HG03097 (cell line): ENCODE results near the gene PLEKHA1.

Experiments
- ATAC-seq: cut with Tn5 transposase; IDR thresholded peaks from one replicate; pipeline ENCODE4 v1.9.1; 2021; ENCODE audit not compliant: unreplicated experiment, low FRiP score

PLEKHA1 gene

GRCh38 chr10:122459561-122460273, 85.2 kb downstream of the PLEKHA1 start:
- ATAC-seq = no peak

GRCh38 chr10:122460891-122461293, 86.4 kb downstream of the PLEKHA1 start:
- no peak for ATAC-seq

DNA sequence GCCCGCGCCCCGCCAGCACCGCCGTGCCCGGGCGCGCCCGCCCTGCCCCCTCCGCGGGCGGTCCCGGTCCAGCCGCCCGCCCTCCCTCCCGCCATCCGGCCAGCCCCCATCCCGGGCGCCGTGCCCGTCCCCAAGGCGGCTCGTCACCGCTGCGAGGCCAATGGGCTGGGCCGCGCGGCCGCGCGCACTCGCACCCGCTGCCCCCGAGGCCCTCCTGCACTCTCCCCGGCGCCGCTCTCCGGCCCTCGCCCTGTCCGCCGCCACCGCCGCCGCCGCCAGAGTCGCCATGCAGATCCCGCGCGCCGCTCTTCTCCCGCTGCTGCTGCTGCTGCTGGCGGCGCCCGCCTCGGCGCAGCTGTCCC, 86.8 kb downstream of the PLEKHA1 start, which contains the start of gene HTRA1:
Gene HTRA1 (plus strand): TSS at position 187 of the 362 bp plus-strand sequence. CDS start 100 bp downstream, at position 287.
- no peak for ATAC-seq

DNA sequence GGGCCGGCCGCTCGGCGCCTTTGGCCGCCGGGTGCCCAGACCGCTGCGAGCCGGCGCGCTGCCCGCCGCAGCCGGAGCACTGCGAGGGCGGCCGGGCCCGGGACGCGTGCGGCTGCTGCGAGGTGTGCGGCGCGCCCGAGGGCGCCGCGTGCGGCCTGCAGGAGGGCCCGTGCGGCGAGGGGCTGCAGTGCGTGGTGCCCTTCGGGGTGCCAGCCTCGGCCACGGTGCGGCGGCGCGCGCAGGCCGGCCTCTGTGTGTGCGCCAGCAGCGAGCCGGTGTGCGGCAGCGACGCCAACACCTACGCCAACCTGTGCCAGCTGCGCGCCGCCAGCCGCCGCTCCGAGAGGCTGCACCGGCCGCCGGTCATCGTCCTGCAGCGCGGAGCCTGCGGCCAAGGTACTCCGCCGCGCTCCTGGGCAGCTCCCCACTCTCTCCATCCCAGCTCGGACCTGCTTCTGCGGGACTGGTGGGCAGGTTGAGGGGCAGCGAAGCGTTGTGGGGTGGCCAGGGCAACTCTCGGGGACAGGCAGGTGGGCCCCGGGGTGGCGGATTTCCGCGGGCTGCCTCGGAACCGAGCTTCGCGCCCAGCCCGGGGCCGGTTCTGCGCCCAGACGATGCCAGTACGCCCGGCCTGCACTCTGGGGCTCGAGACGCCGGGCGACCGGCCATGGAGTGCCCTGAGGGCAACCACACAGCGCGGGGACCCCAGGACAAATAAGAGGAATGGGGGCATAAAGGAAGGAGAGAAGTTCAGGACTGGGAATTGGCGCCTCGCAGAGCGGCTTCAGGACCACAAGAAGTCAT, 87.4 kb downstream of the PLEKHA1 start:
- no peak for ATAC-seq

DNA sequence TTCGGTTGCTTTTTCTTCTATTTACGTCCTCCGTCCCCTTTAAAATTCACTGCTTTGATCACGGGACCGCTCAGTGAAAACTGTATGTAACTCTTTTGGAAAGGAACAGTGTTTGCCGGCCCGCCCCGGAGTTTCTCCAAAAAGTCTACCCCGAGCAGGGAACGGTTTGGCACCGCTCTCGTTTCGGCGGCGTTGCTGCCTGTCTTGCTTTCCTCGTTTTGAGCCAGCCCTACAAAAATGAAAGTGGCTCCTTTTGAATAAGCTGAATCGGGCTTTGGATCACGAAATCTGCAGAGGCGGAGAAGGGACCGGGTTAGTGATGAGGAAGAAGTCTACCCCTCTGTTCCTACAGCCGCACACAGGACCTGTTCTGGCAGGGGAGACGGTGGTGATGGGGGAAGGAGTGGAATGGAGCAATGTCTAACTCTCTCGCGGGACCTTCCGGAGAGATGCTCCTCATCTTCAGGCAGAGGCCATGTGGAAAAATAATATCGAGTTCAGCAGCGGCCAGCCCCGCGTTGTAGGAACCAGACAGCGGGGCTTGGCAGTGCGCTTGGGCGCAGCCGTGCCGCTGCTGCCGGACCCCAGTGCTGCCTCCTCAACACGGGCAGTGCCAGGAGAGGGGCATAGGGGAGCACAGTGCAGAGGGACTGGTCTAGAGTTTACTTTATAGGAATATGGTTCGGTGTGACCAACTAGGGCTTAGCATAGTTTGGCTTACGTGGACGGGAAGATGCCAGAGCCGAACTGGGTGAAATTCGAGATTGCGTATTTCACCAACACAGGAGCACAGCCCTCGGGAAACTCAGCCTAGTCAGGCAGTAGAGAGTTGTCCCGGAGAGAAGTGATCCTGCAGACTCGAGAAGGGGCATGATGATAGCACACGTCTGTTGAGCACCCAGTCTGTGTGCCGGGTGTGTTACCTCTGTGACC, 88.3 kb downstream of the PLEKHA1 start:
- ATAC-seq = no peak

DNA sequence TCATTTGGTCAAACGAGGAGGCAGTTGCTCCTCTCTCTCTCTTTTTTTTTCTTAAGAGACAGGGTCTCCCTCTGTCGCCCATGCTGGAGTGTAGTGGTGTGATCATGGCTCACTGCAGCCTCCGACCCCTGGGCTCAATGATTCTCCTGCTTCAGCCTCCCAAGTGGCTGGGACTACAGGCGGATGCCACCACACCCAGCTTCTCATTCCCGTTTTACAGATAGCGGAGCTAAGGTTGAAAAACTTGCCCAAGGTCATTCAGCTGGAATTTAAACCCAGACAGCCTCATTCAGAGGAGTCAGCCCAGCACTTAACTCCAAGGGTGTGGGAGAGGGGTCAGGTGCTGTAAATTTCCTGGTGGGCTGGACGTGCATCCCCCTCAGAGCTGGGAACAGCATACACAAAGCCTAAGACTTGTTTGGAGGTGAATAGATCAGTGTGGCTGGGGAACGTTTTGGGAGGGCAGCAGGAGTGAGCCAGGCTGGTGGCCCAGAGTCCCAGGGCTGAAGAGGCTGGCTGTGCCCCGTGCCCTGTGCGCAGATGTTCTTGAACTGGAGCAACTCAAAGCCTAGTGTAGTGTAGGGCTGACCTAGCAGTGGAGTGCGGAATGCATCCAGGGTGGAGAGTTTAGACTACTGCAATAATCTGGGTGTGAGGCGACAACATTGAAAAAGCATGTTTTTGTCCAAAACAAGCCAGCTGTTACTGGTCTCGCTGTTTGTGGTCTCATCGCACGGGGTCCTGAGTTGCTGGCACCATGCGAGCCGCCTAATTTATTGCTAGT, 89.2 kb downstream of the PLEKHA1 start:
- ATAC-seq = no peak

GRCh38 chr10:122464250-122464510, 89.7 kb downstream of the PLEKHA1 start:
- ATAC-seq = no peak

DNA sequence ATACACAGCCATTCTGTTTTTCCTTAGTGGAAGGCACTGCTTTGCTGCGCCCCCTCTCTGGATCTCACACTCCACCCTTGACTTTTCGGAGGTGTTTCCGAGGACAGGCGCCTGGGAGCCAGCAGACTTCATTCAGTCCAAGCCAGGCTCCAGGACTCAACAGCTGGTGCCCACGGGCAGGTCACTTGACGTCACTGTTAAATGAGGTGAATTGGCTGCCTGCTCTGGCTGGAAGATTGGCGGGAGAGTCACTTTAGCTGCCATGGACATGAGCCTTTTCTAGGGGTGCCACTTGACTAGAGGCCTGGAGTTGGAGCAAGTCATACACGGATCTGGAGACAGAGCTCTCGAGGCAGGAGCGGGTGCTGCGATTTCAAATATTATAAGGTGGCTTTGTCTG, 90.1 kb downstream of the PLEKHA1 start:
- no peak for ATAC-seq

GRCh38 chr10:122465401-122466040, 91.0 kb downstream of the PLEKHA1 start:
- no peak for ATAC-seq

- no peak for ATAC-seq
Measured at GRCh38 chr10:122466951-122467381, 92.5 kb downstream of the PLEKHA1 start.

GRCh38 chr10:122467701-122468100, 93.2 kb downstream of the PLEKHA1 start:
- ATAC-seq = no peak

DNA sequence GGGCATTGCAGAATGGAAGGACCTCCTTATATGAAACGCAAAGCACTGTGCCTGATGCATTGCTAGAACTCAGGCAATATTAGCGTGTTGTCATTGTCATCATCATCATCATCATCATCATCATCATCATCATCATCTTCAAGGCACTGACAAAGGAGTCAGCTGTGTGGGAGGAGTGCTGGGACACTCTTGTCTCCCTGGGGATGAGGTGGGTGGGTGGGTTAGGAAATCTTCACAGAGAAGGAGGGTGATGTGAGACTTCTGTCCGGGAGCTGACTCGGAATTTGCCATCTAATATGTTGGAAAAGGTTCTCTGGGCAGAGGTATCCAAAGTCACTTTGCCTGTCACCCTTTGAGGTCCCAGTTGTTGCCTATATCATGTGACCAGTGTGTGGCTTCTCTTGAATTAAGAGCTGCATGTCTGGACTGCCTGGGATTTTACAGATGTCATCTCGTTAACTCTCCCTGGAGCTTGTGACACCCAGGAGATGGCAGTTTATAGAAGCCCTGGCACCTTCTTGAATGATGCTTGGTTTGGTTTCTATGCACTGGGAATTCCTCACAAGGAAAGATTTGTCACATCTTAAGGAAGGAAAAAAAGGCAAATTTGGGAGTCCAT, 93.9 kb downstream of the PLEKHA1 start:
- ATAC-seq = no peak

DNA sequence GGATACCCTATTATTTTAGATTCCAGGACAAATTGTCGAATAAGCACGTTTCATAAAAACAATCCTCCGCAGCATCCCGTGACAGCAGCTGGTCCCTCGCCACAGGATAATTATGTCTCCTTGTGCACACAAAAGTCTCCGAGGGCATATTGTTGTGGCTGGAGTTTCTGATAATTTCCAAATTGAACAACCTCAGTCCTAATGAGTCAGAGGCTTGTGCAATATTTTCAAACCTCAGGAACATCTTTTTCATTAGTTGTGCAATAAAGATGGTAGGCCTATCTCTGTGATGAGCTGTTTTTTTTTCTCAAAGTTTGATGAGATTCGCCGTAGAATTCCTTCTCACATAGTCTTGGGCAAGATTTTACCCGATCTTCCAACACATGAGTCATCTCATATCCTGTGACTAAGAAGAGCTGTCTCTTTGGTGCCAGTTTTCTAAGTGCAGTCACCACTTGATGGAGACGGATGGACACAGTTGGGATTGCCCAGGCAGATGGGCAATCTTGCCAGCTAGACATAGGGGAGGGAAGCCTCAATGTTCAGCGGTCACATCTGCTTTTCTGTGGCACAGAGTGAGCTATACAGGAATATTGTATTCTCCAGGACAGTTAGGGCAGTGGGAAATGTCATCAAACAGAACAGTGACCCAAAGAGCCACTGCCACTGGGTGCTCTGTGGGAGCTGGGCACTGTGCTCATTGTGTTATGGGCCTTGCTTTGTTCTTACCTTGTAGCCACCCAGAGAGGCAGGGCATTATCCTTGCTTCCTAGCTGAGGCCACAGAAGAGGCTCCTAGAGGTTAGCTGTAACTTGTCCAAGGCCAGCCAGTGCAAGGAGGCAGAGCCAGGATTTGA, 94.6 kb downstream of the PLEKHA1 start:
- ATAC-seq = no peak

GRCh38 chr10:122469848-122470247, 95.3 kb downstream of the PLEKHA1 start:
- ATAC-seq = no peak

DNA sequence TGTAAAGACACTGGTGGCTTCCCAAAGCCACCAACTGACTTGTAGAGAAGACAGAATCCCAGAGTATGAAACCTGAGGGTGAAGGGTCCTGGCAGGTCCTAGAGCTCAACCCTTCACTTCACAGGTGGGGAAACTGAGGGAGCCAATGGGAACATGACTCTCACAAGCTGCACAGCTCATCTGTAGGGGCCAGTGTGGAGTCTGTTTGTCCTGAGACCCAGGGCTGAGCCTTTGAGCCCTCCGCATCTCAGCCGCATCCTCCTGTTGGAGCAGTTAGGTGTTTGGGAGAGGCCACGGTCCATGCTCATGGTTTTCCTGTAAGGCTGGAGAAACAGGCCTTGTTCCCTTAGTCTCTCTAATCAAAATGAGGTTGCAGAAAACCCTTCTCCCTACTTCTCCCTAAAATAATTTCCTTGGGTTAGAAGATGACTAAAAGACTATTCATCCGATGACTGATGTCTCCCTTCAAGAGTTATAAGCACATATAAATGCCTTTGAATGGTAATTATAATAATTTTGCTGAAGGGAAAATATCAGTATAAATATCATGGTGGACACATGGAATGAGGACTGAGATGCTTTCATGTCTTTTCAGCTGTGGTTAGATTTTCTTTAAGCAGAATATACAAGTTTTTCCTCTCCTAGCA, 97.1 kb downstream of the PLEKHA1 start:
- no peak for ATAC-seq

DNA sequence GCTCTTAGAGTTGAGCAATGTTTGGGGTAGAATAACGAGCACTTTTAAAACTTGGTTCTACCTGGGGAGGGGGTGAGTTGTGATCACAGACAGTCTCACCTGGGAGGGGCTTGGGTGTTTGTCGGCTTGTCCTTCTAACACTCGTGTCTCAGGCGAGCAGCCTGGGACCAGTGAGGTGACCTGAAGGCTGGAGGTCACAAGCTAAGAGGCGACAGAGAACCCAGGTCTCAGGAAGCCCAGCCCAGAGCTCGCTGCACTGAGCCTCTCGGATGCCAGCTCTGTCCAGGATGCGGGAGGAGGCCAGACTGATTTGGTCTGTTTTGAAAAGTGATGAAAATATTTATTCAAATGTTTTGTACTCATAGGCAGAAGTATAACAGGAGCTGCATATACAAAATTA, 98.6 kb downstream of the PLEKHA1 start:
- no peak for ATAC-seq

DNA sequence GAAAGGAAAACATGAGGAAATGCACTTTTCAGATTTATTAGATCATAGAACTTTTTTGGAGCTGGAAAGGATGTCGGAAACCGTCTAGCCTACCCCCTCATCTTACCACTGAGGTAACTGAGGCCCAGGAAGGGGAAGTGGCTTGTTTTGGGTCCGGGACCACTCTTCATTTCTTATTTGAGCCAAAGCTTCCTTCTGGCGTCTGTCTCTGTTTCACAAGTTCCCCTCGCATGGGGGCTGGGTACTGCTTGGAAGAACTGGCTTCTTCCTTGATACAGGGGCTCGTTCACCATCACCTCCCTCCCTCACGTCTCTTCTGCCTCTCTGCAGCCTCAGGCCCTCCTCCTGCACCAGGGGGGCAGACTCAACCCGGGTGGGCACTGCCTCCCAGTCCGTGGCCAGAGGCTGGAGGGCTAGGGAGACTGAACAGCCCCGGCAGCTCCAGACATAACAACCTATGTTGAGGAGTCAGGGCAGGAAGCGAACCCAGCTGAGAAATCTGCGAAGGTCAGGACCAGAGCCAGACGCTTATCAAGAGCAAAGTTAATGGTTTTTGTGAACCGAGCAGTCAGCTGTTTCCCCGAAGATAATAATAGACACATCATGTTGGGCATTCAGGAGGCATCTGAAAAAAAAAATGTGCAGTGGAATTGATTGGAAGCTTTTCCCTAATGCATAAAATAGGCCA, 99.8 kb downstream of the PLEKHA1 start:
- no peak for ATAC-seq
